Measurements from ENCODE around the gene ACVR2B.

ACVR2B gene

GRCh38 chr3:38515367-38515766 lies 61.7 kb downstream of the ACVR2B start:
- no peak for DNase-seq (ENCODE audit: low spot score)
- no peak for TF ChIP-seq CTCF (IDR thresholded peaks at IDR 0.05; ENCODE audit: extremely low read depth, missing control alignments)

DNA sequence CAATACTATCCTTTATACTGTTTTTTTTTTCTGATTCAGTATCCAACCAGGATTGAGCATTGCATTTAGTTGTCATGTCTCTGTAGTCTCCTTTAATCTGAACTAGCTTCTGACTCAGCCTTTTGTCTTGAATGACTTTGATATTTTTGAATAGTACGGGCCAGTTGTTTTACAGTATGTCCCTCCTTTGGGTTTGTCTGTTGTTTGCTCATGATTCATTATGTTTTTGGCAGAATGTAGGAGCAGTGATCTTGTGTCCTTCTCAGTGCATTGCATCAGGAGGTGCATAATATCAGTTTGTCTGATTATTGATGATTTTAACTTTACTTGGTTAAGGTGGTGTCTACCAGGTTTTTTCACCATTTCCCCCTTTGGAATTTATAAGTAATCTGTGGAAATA lies 63.0 kb downstream of the ACVR2B start:
- no peak for DNase-seq (ENCODE audit: low spot score)
- no peak for TF ChIP-seq CTCF (IDR thresholded peaks at IDR 0.05; ENCODE audit: extremely low read depth, missing control alignments)

DNA sequence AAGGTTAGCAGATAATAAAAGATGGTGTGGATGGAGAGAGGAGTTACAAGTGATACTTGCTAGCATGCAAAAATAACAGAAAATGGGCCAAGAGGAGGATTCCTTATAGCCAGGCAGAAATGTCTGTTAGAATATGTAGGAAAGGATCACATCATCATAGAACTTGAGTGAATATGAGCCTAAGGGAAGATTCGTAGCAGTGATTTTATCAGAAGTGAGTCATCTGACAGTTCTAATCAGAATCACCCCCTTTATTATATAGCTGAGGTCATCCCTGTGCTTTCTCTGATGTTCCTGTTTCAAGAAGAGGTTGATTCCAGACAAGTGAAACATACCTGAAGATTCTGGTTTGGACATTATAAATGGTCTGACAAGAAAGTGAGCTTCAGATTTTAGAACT lies 65.3 kb downstream of the ACVR2B start:
- TF ChIP-seq CTCF (IDR thresholded peaks at IDR 0.05; ENCODE audit: extremely low read depth, missing control alignments) = no peak
- DNase-seq (ENCODE audit: low spot score) = no peak

DNA sequence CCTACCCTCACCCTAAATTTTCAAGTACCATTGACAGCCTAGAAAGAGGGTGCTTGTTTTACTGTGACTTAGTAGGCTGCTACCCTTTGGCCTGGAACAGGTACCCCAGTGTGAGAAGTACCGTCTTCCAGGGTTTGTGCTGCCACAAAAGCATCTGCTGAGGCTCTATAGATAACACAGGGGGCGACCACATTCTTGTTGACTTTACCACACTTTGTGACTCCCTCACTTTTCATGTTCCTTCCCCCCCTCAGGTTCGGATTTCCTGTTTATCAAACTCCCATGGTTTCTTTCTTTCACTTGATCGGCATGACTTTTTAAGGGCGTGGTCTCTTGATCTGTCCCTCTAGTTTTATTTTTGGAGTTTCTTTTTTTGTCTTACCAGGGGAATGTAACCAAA lies 66.0 kb downstream of the ACVR2B start:
- DNase-seq (ENCODE audit: low spot score) = no peak
- TF ChIP-seq CTCF (IDR thresholded peaks at IDR 0.05; ENCODE audit: extremely low read depth, missing control alignments) = no peak

DNA sequence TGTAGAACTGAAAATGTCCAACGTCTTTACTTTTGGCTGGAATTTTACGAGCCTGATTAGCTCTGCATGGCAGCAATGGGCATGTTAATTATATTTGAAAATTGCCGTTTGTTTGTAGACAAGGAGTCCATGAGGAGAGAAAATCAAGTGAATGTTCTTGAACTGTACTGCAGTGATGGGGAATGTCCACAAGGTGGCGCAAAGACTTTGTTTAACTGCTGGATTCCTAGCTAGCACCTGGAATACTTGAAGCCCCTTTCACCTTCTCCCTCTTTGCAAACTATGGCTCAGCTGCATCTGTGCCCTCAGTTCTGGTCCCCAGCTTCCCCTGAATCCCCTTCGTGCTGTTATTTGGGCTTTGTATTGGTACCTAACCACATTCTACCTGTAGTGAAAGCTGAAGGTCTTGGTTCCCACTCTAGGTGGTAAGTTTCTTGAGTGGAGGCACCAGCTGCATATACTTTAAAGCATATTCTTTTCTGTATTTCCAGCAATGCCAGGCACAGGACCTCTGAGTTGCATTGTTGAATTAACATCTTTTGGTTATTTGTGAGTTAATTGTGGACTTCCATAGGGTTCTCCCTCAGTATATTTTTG lies 67.8 kb downstream of the ACVR2B start:
- peak; percentile 73 for DNase-seq (ENCODE audit: low spot score)

DNA sequence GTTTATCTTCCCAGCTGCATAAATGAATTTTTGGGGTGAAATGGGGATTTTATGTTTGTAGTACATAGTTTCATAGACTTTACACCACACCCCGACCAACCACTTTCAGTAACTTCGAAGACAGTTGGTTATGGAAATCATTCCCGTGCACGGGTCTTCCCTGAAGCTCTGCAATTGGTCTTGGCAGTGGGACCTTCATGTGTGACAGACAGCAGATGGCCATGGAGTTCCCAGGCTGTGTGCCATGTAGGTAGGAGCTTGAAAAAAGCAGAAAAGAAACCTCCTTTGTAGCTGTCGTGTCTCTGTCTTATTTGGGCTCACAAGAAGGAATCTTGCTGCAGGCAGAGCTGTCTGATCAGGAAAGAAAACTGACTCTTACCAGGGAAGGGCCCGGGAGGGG lies 68.3 kb downstream of the ACVR2B start:
- no peak for DNase-seq (ENCODE audit: low spot score)

More for the DNA sequence above, 67.8 kb downstream of the ACVR2B start:
- TF ChIP-seq CTCF (IDR thresholded peaks at IDR 0.05; ENCODE audit: extremely low read depth, missing control alignments) = peak; percentile 77

More for the DNA sequence above, 68.3 kb downstream of the ACVR2B start:
- TF ChIP-seq CTCF (IDR thresholded peaks at IDR 0.05; ENCODE audit: extremely low read depth, missing control alignments) = no peak

Data from GM20000 (cell line).